ENCODE measurements around the gene RALGPS1. TPM values are rescaled to one million over a fixed set of nuclear protein-coding genes. Genes with fewer than 3 reads are reported as not detected.

RALGPS1 gene
- total and polyA plus RNA-seq, 2 experiments from 2014 or later, result 13.1 to 22.1 TPM

- H3K27me3 ChIP-seq, result no peaks in the 10 kb centered on the region
- peak overlapping the region; percentile 54 for H3K27ac ChIP-seq
- no peaks in the 10 kb centered on the region for H4K20me1 ChIP-seq (ENCODE audit: insufficient read depth, poor library complexity, severe bottlenecking)
- no peak overlapping the region for H2AFZ ChIP-seq
- no peak overlapping the region for H3K4me3 ChIP-seq
- DNase-seq (ENCODE audit: low spot score), result no peak
- no peak for TF ChIP-seq EZH2 (IDR thresholded peaks at IDR 0.05; ENCODE audit: borderline replicate concordance)
- no peak for TF ChIP-seq EZH2phosphoT487 (IDR thresholded peaks at IDR 0.05; ENCODE audit: low read depth, severe bottlenecking, unreplicated experiment)
- TF ChIP-seq CTCF (IDR thresholded peaks at IDR 0.05; ENCODE audit: poor library complexity), result no peak
- peaks cover 19% of the 10 kb centered on the region for H3K4me1 ChIP-seq (ENCODE audit: insufficient read depth)
- no peaks in the 10 kb centered on the region for H3K36me3 ChIP-seq (replicated peaks; ENCODE audit: insufficient read depth, low read depth)
- peaks cover 27% of the 10 kb centered on the region for H3K79me2 ChIP-seq
- H3K4me2 ChIP-seq, result no peak overlapping the region
- no peaks in the 10 kb centered on the region for H3K9me3 ChIP-seq (ENCODE audit: low read depth)
- no peaks in the 10 kb centered on the region for H3K9me2 ChIP-seq (replicated peaks; ENCODE audit: insufficient read depth)
Measured at GRCh38 chr9:126959917-126960316, 45.3 kb downstream of the RALGPS1 start.

- no peak overlapping the region for H3K4me2 ChIP-seq
- no peak overlapping the region for H3K27ac ChIP-seq
- no peaks in the 10 kb centered on the region for H3K27me3 ChIP-seq
- H2AFZ ChIP-seq, result no peak overlapping the region
- H3K9me3 ChIP-seq (ENCODE audit: low read depth), result no peaks in the 10 kb centered on the region
- H3K4me1 ChIP-seq (ENCODE audit: insufficient read depth), result peaks cover 14% of the 10 kb centered on the region
- 88% methylated on average over 6 of the region's 6 CpGs for WGBS (ENCODE audit: low lambda C conversion rate, missing lambda C conversion rate)
- no peaks in the 10 kb centered on the region for H3K36me3 ChIP-seq (replicated peaks; ENCODE audit: insufficient read depth, low read depth)
- no peak for DNase-seq (ENCODE audit: low spot score)
- no peak for TF ChIP-seq EZH2 (IDR thresholded peaks at IDR 0.05; ENCODE audit: borderline replicate concordance)
- TF ChIP-seq EZH2phosphoT487 (IDR thresholded peaks at IDR 0.05; ENCODE audit: low read depth, severe bottlenecking, unreplicated experiment), result no peak
- TF ChIP-seq CTCF (IDR thresholded peaks at IDR 0.05; ENCODE audit: poor library complexity), result no peak
- H3K9me2 ChIP-seq (replicated peaks; ENCODE audit: insufficient read depth), result no peaks in the 10 kb centered on the region
- peaks cover 22% of the 10 kb centered on the region for H3K79me2 ChIP-seq
- no peak overlapping the region for H3K4me3 ChIP-seq
- H4K20me1 ChIP-seq (ENCODE audit: insufficient read depth, poor library complexity, severe bottlenecking), result no peaks in the 10 kb centered on the region
Measured at GRCh38 chr9:126962336-126962735, 47.8 kb downstream of the RALGPS1 start.

DNA sequence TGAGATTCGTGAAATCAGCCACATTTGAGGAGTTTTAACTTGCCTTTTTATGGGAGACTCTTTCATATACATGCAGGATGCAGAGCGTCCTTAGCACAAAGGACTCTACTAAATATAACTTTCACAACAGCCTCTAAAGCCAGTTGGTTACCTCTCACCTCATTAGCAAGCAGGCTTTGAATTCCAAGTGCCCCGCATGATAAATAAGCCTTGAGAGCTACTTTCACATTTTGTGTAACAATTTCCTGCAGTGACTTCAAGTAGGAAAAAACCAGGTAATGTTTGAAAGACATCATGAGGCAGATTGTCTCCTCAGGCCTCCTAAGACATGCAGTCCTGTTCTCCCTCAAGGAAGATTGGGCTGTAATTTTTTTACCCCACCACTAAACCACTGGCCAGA, 50.5 kb downstream of the RALGPS1 start:
- DNase-seq (ENCODE audit: low spot score), result no peak
- H3K27ac ChIP-seq, result peak overlapping the region; percentile 4
- H3K4me2 ChIP-seq, result no peak overlapping the region
- H3K27me3 ChIP-seq, result no peaks in the 10 kb centered on the region
- 52% methylated on average over 3 of the region's 3 CpGs for WGBS (ENCODE audit: low lambda C conversion rate, missing lambda C conversion rate)
- H4K20me1 ChIP-seq (ENCODE audit: insufficient read depth, poor library complexity, severe bottlenecking), result no peaks in the 10 kb centered on the region
- H3K4me1 ChIP-seq (ENCODE audit: insufficient read depth), result no peaks in the 10 kb centered on the region
- no peaks in the 10 kb centered on the region for H3K9me2 ChIP-seq (replicated peaks; ENCODE audit: insufficient read depth)
- no peaks in the 10 kb centered on the region for H3K36me3 ChIP-seq (replicated peaks; ENCODE audit: insufficient read depth, low read depth)
- no peaks in the 10 kb centered on the region for H3K9me3 ChIP-seq (ENCODE audit: low read depth)
- H3K79me2 ChIP-seq, result peaks cover 10% of the 10 kb centered on the region
- H3K4me3 ChIP-seq, result no peak overlapping the region
- no peak for TF ChIP-seq CTCF (IDR thresholded peaks at IDR 0.05; ENCODE audit: poor library complexity)
- TF ChIP-seq EZH2 (IDR thresholded peaks at IDR 0.05; ENCODE audit: borderline replicate concordance), result no peak
- TF ChIP-seq EZH2phosphoT487 (IDR thresholded peaks at IDR 0.05; ENCODE audit: low read depth, severe bottlenecking, unreplicated experiment), result no peak
- no peak overlapping the region for H2AFZ ChIP-seq
